ENCODE results near the gene LRSAM1. TPM values are rescaled to one million over a fixed set of nuclear protein-coding genes. Genes with fewer than 3 reads are reported as not detected.

LRSAM1 gene
- total and polyA plus RNA-seq, 9 of the 15 experiments (the other 6 are each of a cell fraction or from before 2014, with no cell fraction given) = 0.07 to 16.2 (median 4.7) TPM

- peak; percentile 67 for TF ChIP-seq CXXC5 (CRISPR knock-in tag; IDR thresholded peaks at IDR 0.05)
- TF ChIP-seq KLF13 (tag; IDR thresholded peaks at IDR 0.05; ENCODE audit: borderline replicate concordance, low read depth) = no peak
- TF ChIP-seq ARNT (IDR thresholded peaks at IDR 0.05) = no peak
- no peak for TF ChIP-seq ZNF316 (IDR thresholded peaks at IDR 0.05)
- TF ChIP-seq PHF8 (IDR thresholded peaks at IDR 0.05; ENCODE audit: borderline replicate concordance, low read length) = peak; percentile 81; the same call in 1 of the 2 replicates
- TF ChIP-seq RFX5 (IDR thresholded peaks at IDR 0.05; ENCODE audit: low read depth, low read length) = no peak
- TF ChIP-seq DPF2 (IDR thresholded peaks at IDR 0.05) = no peak
- no peak for TF ChIP-seq MECOM (CRISPR knock-in tag; IDR thresholded peaks at IDR 0.05)
- no peak for TF ChIP-seq RBM14 (IDR thresholded peaks at IDR 0.05; ENCODE audit: borderline replicate concordance, insufficient read depth, low read depth, low read length)
- peak; percentile 95 for TF ChIP-seq NKRF (IDR thresholded peaks at IDR 0.05; ENCODE audit: borderline replicate concordance)
- no peak for TF ChIP-seq FOXJ2 (tag; IDR thresholded peaks at IDR 0.05)
- peak in 1 of 2 experiments; percentile 87; a peak in 2 of 4 replicates for TF ChIP-seq HDAC1 (IDR thresholded peaks at IDR 0.05)
- peak; percentile 80 for TF ChIP-seq ZFX (CRISPR knock-in tag; IDR thresholded peaks at IDR 0.05)
- no peak for TF ChIP-seq EZH2 (IDR thresholded peaks at IDR 0.05; ENCODE audit: borderline replicate concordance, low read depth, low read length)
- TF ChIP-seq RHOXF2B (CRISPR knock-in tag; conservative IDR thresholded peaks at IDR 0.05) = no peak
- no peak for TF ChIP-seq RUNX1 (IDR thresholded peaks at IDR 0.05; ENCODE audit: low read depth)
- TF ChIP-seq FUS (optimal IDR thresholded peaks at IDR 0.05; ENCODE audit: low read depth, low read length) = no peak
- no peak for TF ChIP-seq ZBTB8A (IDR thresholded peaks at IDR 0.05; ENCODE audit: partially characterized antibody)
- peak; percentile 79 for TF ChIP-seq ELF1 (tag; IDR thresholded peaks at IDR 0.05)
- TF ChIP-seq IRF1 (CRISPR knock-in tag; IDR thresholded peaks at IDR 0.05; ENCODE audit: borderline replicate concordance) = no peak
Observed at GRCh38 chr9:127423934-127424675, 27.2 kb upstream of the LRSAM1 start, which contains the start of gene ZNF79 (continued).

All from K562 (cell line).